B cell (primary cell): ENCODE results near the gene B3GNT9. TPM values are rescaled to one million over a fixed set of nuclear protein-coding genes. Genes with fewer than 3 reads are reported as not detected.

ENCODE experiments used
- ATAC-seq: fragments of 200-7000 bp; cut with Tn5 transposase; one replicate; pipeline ENCODE4 v1.10.0; 2021; ENCODE audit warnings: low read depth, mild to moderate bottlenecking, moderate number of reproducible peaks, moderate library complexity
- CTCF ChIA-PET: fragments of 350-600 bp; sonication (Branson Sonifier 250); formaldehyde crosslinking; loops from one replicate; lab custom pipeline; 2021; ENCODE audit warnings: antibody characterized with exemption, inconsistent platforms; lab: Charles Lee
- POLR2A ChIA-PET: fragments of 350-600 bp; sonication (Branson Sonifier 250); formaldehyde crosslinking; loops from one replicate; lab custom pipeline; 2021; ENCODE audit warnings: antibody characterized with exemption; lab: Charles Lee
- DNase-seq: peaks from one replicate; pipeline ENCODE4 v3.0.0; 2013
- H2AFZ ChIP-seq: 2 replicates; pipeline ENCODE4 v1.6.1; 2012; ENCODE audit warnings: mild to moderate bottlenecking, low read depth, low read length; ENCODE audit not compliant: insufficient read depth, poor library complexity, severe bottlenecking
- H3K27ac ChIP-seq, 2 donors: 1 replicate in 1 of 2; 2 replicates in 1 of 2; pipeline ENCODE4 v1.5.1; 2012 to 2013; ENCODE audit warnings: low read length in 2 of 2, mild to moderate bottlenecking in 2 of 2, moderate library complexity in 1 of 2
- H3K27me3 ChIP-seq, 4 experiments: fragments of 200-600 bp in 1 of 4; sonication (generic) in 1 of 4; replicated peaks in 1 of 4; 1 replicate in 2 of 4; 2 replicates in 2 of 4; pipeline versions ENCODE4 v1.6.1 to v1.7.0; 2013 to 2016; ENCODE audit warnings: low read length in 3 of 4, mild to moderate bottlenecking in 2 of 4, mixed read lengths in 1 of 4, moderate library complexity in 1 of 4; ENCODE audit not compliant: insufficient read depth in 4 of 4, control insufficient read depth in 3 of 4; ENCODE audit errors: control extremely low read depth in 1 of 4
- H3K36me3 ChIP-seq, 2 experiments: replicated peaks in 1 of 2; 1 replicate in 1 of 2; 2 replicates in 1 of 2; pipeline versions ENCODE4 v1.6.1 to v1.7.1; 2013; ENCODE audit warnings: low read length in 1 of 2; ENCODE audit not compliant: insufficient read depth in 2 of 2, control insufficient read depth in 1 of 2; ENCODE audit errors: control extremely low read depth in 1 of 2, extremely low read depth in 1 of 2
- H3K4me1 ChIP-seq, 2 donors: fragments of 200-600 bp in 1 of 2; sonication (generic) in 1 of 2; 1 replicate in 1 of 2; 2 replicates in 1 of 2; pipeline versions ENCODE4 v1.5.1 to v1.6.1; 2013 to 2017; ENCODE audit warnings: low read length in 2 of 2; ENCODE audit not compliant: control insufficient read depth in 2 of 2, insufficient read depth in 2 of 2
- H3K4me2 ChIP-seq: replicated peaks from 2 replicates; pipeline ENCODE3; 2012; ENCODE audit warnings: mild to moderate bottlenecking, low read depth, low read length; ENCODE audit not compliant: poor library complexity, severe bottlenecking
- H3K4me3 ChIP-seq, 5 experiments: fragments of 200-600 bp in 1 of 5; sonication (generic) in 1 of 5; 1 replicate in 3 of 5; 2 replicates in 2 of 5; pipeline versions ENCODE4 v1.5.1 to v1.7.0; 2011 to 2016; ENCODE audit warnings: low read length in 4 of 5, mild to moderate bottlenecking in 4 of 5, low read depth in 2 of 5, control low read depth in 1 of 5, moderate library complexity in 1 of 5; ENCODE audit not compliant: insufficient read depth in 1 of 5; ENCODE audit errors: control extremely low read depth in 1 of 5, extremely low read depth in 1 of 5
- H3K79me2 ChIP-seq: fragments of 200-600 bp; sonication (generic); one replicate; pipeline ENCODE4 v1.6.0; 2016; ENCODE audit warnings: low read length; ENCODE audit not compliant: control insufficient read depth, insufficient read depth
- H3K9ac ChIP-seq: fragments of 200-600 bp; sonication (generic); 2 replicates; pipeline ENCODE4 v1.6.1; 2017; ENCODE audit warnings: mild to moderate bottlenecking, low read length, moderate library complexity
- H3K9me3 ChIP-seq, 3 donors: one replicate each; pipeline versions ENCODE4 v1.6.1 to v1.7.1; 2013; ENCODE audit warnings: low read length in 2 of 3; ENCODE audit not compliant: control insufficient read depth in 2 of 3, insufficient read depth in 1 of 3; ENCODE audit errors: control extremely low read depth in 1 of 3
- H4K20me1 ChIP-seq: 2 replicates; pipeline ENCODE4 v1.6.0; 2012; ENCODE audit warnings: mild to moderate bottlenecking, low read length; ENCODE audit not compliant: insufficient read depth, control insufficient read depth, poor library complexity, severe bottlenecking
- H3K27ac Mint-ChIP-seq: one replicate; pipeline ENCODE4 v1.8.0; 2021; ENCODE audit warnings: mixed read lengths
- H3K27me3 Mint-ChIP-seq: one replicate; pipeline ENCODE4 v1.8.0; 2021; ENCODE audit warnings: mixed read lengths
- H3K4me1 Mint-ChIP-seq: one replicate; pipeline ENCODE4 v1.8.0; 2021; ENCODE audit warnings: mixed read lengths
- H3K4me3 Mint-ChIP-seq: one replicate; pipeline ENCODE4 v1.8.0; 2021; ENCODE audit warnings: mixed read lengths
- H3K9me3 Mint-ChIP-seq: one replicate; pipeline ENCODE4 v1.8.0; 2022; ENCODE audit warnings: mixed read lengths; ENCODE audit not compliant: insufficient read depth
- EZH2 ChIP-seq: IDR thresholded peaks from 2 replicates; pipeline ENCODE4 v1.6.1; 2012; ENCODE audit warnings: borderline replicate concordance, low read depth, mild to moderate bottlenecking, moderate library complexity, low read length; ENCODE audit not compliant: insufficient read depth, poor library complexity, severe bottlenecking
- WGBS: methylation state at CpG from one replicate; pipeline ENCODE4 v1.1.5; 2013; ENCODE audit warnings: missing lambda C conversion rate; ENCODE audit not compliant: insufficient coverage; 5-methylcytosine and 5-hydroxymethylcytosine counted together
- intact Hi-C: fragments of 100-400 bp; cut with micrococcal nuclease; formaldehyde crosslinking; loops from one replicate; pipeline ENCODE4 v1.10.0; 2022
- polyA plus RNA-seq: library from polyadenylated mRNA; depleted of rRNA; stranded (reverse); fragments of >200 nt; gene quantifications from 2 replicates; pipeline ENCODE4 v1.2.3, GENCODE V29; 2012
- total RNA-seq, 2 donors: library from RNA; stranded (reverse); fragments of 120-200 nt in 1 of 2; gene quantifications; 1 replicate in 1 of 2; 2 replicates in 1 of 2; pipeline versions ENCODE4 v1.2.3 to v1.2.4, GENCODE V29; 2013 to 2022
- TF ChIP-seq, protein P1 (sequence below): fragments of 200-600 bp; IDR thresholded peaks from one replicate; pipeline ENCODE4 v1.8.0; 2022; ENCODE audit warnings: antibody characterized with exemption, mild to moderate bottlenecking

Gene B3GNT9
- total and polyA plus RNA-seq, 2 donors (not counting 1 experiment from before 2014, with no cell fraction given) = 1.6 to 2.5 TPM

DNA sequence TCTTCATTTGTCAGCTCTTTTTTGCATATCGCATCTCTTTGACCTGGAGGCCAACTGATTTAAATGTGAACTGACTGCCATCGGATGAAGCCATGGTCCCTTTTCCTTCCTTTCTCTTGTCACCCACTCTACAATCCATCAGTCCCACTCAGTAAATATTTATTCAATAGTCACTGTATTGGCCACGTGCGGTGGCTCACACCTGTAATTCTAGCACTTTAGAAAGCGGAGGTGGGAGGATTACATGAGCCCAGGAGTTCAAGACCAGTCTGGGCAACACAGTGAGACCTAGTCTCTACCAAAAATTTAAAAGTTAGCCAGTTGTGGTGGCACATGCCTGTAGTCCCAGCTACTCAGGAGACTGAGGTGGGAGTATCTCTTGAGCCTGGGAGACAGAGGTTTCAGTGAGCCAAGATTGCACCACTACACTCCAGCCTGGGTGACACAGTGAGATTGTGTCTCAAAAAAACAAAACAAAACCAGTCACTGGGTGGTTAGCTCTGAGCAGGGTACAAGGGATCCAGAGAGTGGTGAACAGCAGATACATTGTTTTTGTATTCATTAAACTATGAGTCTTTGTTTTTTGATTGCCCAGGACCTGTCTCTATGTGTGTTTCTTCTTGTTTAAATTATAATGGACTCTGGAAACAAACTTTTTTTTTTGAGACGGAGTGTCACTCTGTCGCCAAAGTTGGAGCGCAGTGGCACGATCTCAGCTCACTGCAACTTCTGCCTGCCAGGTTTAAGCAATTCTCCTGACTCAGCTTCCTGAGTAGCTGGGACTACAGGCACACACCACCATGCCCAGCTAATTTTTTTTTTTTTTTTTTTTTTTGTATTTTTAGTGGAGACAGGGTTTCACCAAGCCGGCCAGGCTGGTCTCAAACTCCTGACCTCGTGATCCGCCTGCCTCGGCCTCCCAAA lies 34.1 kb downstream of the B3GNT9 start:
- no peak overlapping the region for H3K27ac ChIP-seq
- Mint-ChIP-seq H3K4me1 (peaks cover 6% of the 10 kb centered on the region), H3K27ac (no peak overlapping the region), H3K27me3 (no peaks in the 10 kb centered on the region), H3K9me3 (no peaks in the 10 kb centered on the region), H3K4me3 (no peak overlapping the region)
- peaks cover 17% of the 10 kb centered on the region for H4K20me1 ChIP-seq
- H3K4me3 ChIP-seq = no peak overlapping the region
- DNase-seq (no peak), ATAC-seq (no peak)
- POLR2A ChIA-PET = no interaction called here
- no peaks in the 10 kb centered on the region for H3K27me3 ChIP-seq
- peaks cover 4 to 13% of the 10 kb centered on the region in 2 experiments for H3K36me3 ChIP-seq
- H3K79me2 ChIP-seq = peaks cover 66% of the 10 kb centered on the region
- no peak overlapping the region for H2AFZ ChIP-seq
- CTCF ChIA-PET = interaction anchor here (1.0 kb wide), 1 partner anchor 138 kb away, joined by 3 read pairs; no protein-coding TSS in a partner anchor
- TF ChIP-seq, protein P1, sequence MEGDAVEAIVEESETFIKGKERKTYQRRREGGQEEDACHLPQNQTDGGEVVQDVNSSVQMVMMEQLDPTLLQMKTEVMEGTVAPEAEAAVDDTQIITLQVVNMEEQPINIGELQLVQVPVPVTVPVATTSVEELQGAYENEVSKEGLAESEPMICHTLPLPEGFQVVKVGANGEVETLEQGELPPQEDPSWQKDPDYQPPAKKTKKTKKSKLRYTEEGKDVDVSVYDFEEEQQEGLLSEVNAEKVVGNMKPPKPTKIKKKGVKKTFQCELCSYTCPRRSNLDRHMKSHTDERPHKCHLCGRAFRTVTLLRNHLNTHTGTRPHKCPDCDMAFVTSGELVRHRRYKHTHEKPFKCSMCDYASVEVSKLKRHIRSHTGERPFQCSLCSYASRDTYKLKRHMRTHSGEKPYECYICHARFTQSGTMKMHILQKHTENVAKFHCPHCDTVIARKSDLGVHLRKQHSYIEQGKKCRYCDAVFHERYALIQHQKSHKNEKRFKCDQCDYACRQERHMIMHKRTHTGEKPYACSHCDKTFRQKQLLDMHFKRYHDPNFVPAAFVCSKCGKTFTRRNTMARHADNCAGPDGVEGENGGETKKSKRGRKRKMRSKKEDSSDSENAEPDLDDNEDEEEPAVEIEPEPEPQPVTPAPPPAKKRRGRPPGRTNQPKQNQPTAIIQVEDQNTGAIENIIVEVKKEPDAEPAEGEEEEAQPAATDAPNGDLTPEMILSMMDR = no peak
- TF ChIP-seq EZH2 = no peak
- no peaks in the 10 kb centered on the region for H3K4me1 ChIP-seq
- no peaks in the 10 kb centered on the region for H3K9me3 ChIP-seq
- intact Hi-C loops = no loop called here
- H3K9ac ChIP-seq = no peak overlapping the region
- WGBS = 85% methylated on average over 11 of the region's 13 CpGs
- no peak overlapping the region for H3K4me2 ChIP-seq

DNA sequence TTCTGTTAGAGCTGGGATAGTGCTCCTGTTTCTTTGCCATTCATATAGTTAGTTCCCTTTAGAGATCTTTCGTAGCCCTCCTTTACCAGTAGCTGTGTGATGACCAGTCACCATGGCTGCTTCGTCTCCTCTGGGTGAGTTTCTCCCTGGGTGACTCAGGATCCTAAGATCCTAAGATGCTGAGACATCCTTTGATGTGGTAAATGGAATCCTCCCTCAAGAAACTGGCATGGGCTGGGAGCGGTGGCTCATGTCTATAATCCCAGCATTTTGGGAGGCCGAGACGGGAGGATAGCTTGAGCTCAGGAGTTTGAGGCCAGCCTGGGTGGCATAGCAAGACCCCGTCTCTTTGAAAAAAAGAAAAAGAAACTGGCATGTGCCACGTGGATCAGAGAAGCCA lies 35.2 kb downstream of the B3GNT9 start:
- H3K4me3 ChIP-seq = no peak overlapping the region
- TF ChIP-seq, protein P1 = no peak
- no peak for TF ChIP-seq EZH2
- peaks cover 4 to 9% of the 10 kb centered on the region in 2 experiments for H3K36me3 ChIP-seq
- H3K4me1 Mint-ChIP-seq = peaks cover 13% of the 10 kb centered on the region
- CTCF ChIA-PET = interaction anchor here (1.1 kb wide), 1 partner anchor 40 kb away, joined by 3 read pairs; no protein-coding TSS in a partner anchor
- POLR2A ChIA-PET = no interaction called here
- H3K27ac ChIP-seq = no peak overlapping the region
- no peak overlapping the region for H2AFZ ChIP-seq
- WGBS = 98% methylated on average over 4 of the region's 7 CpGs
- H3K9me3 ChIP-seq = no peaks in the 10 kb centered on the region
- H3K4me2 ChIP-seq = no peak overlapping the region
- H3K9ac ChIP-seq = no peak overlapping the region
- no peaks in the 10 kb centered on the region for H3K9me3 Mint-ChIP-seq
- DNase-seq (no peak), ATAC-seq (no peak)
- H3K4me1 ChIP-seq = peaks cover 8 to 9% of the 10 kb centered on the region in 2 donors
- peaks cover 19% of the 10 kb centered on the region for H4K20me1 ChIP-seq
- H3K27ac Mint-ChIP-seq = no peak overlapping the region
- H3K27me3 ChIP-seq = no peaks in the 10 kb centered on the region
- H3K4me3 Mint-ChIP-seq = no peak overlapping the region
- H3K79me2 ChIP-seq = peaks cover 73% of the 10 kb centered on the region
- H3K27me3 Mint-ChIP-seq = no peaks in the 10 kb centered on the region
- intact Hi-C loops = no loop called here
